Sigmoid colon (tissue), 7 donors: ENCODE data around the gene SAFB. TPM values are rescaled to one million over a fixed set of nuclear protein-coding genes. Genes with fewer than 3 reads are reported as not detected.

Experiments used
- DNase-seq: peaks from one replicate; pipeline ENCODE4 v3.0.0-alpha.2; 2019
- H3K27ac ChIP-seq, 4 donors: fragments of 200-600 bp; sonication (generic); one replicate each; pipeline ENCODE4 v1.5.1; 2016 to 2019; ENCODE audit warnings: mild to moderate bottlenecking in 1 of 4
- H3K27me3 ChIP-seq, 3 donors: fragments of 200-600 bp; sonication (generic); one replicate each; pipeline ENCODE4 v1.5.1; 2019; ENCODE audit warnings: mild to moderate bottlenecking in 1 of 3
- H3K36me3 ChIP-seq, 4 donors: fragments of 200-600 bp; sonication (generic); one replicate each; pipeline ENCODE4 v1.5.1; 2016 to 2019
- H3K4me1 ChIP-seq, 4 donors: fragments of 200-600 bp; sonication (generic); one replicate each; pipeline ENCODE4 v1.5.1; 2017 to 2019
- H3K4me3 ChIP-seq, 4 donors: fragments of 200-600 bp; sonication (generic); one replicate each; pipeline ENCODE4 v1.5.1; 2017 to 2019; ENCODE audit warnings: mild to moderate bottlenecking in 2 of 4, moderate library complexity in 1 of 4
- H3K9me3 ChIP-seq, 4 donors: fragments of 200-600 bp in 3 of 4; sonication (generic) in 3 of 4; one replicate each; pipeline versions ENCODE4 v1.5.1 to v1.6.1; 2013 to 2019
- CTCF ChIP-seq, 4 experiments: fragments of 450-650 bp in 3 of 4; fragments of 200-600 bp in 1 of 4; IDR thresholded peaks; one replicate each; pipeline ENCODE4 v1.5.1; 2016 to 2019; ENCODE audit warnings: antibody characterized with exemption in 4 of 4, mild to moderate bottlenecking in 3 of 4, moderate library complexity in 2 of 4
- EP300 ChIP-seq, 4 donors: sonication (generic); formaldehyde crosslinking; IDR thresholded peaks; one replicate each; pipeline ENCODE4 v1.6.1; 2017; ENCODE audit warnings: antibody characterized with exemption in 4 of 4
- POLR2A ChIP-seq, 2 donors: fragments of 450-650 bp; IDR thresholded peaks; one replicate each; pipeline ENCODE4 v1.6.1; 2016; ENCODE audit warnings: antibody characterized with exemption in 2 of 2, mild to moderate bottlenecking in 2 of 2, moderate library complexity in 2 of 2
- POLR2AphosphoS5 ChIP-seq, 4 donors: sonication (generic); formaldehyde crosslinking; IDR thresholded peaks; one replicate each; pipeline ENCODE4 v1.6.1; 2017; ENCODE audit warnings: antibody characterized with exemption in 4 of 4
- WGBS, 2 donors: extraction: QIAGEN DNeasy Blood & Tissue Kit; methylation state at CpG; one replicate each; pipeline ENCODE4 v1.1.7; 2013; 5-methylcytosine and 5-hydroxymethylcytosine counted together
- intact Hi-C: fragments of 100-400 bp; cut with DNase I; formaldehyde crosslinking; loops from one replicate; pipeline ENCODE4 v1.15.1; 2023
- polyA plus RNA-seq, 3 donors: library from polyadenylated mRNA; stranded (reverse); fragments of 200-250 nt; gene quantifications; one replicate each; pipeline ENCODE4 v1.2.3, GENCODE V29; 2013
- total RNA-seq, 4 donors: library from RNA; depleted of rRNA; stranded (reverse); fragments of >200 nt; gene quantifications; one replicate each; pipeline ENCODE4 v1.1.0, GENCODE V29; 2016
- donor health status: healthy with polysubstance abuse.
- donor health status: Bipolar disorder and iron deficiency.
- donor health status: healthy.

The SAFB gene
- total and polyA plus RNA-seq, 7 donors: 25.7 to 75.9 (median 54.6) TPM

- peaks cover 0 to 16% (median 5%) of the 10 kb centered on the region in 4 donors for H3K36me3 ChIP-seq
- TF ChIP-seq POLR2AphosphoS5 (IDR thresholded peaks at IDR 0.05): no peak
- no peak for TF ChIP-seq POLR2A (IDR thresholded peaks at IDR 0.05)
- no peak for TF ChIP-seq EP300 (IDR thresholded peaks at IDR 0.05)
- no peak for TF ChIP-seq CTCF (IDR thresholded peaks at IDR 0.05)
- H3K27ac ChIP-seq: peak overlapping the region in 1 of 4 donors; percentile 29
- H3K4me3 ChIP-seq: no peak overlapping the region
- H3K4me1 ChIP-seq: peaks cover 0 to 16% (median 6%) of the 10 kb centered on the region in 4 donors
- 95 to 96% methylated on average over 7 of the region's 7 CpGs for WGBS, 2 donors
- H3K9me3 ChIP-seq: no peaks in the 10 kb centered on the region
- intact Hi-C loops: loop anchor here (5.0 to 10.0 kb wide), 2 partner anchors 355 to 532 kb away; no protein-coding TSS in a partner anchor
- no peak for DNase-seq
- H3K27me3 ChIP-seq: no peaks in the 10 kb centered on the region
Observed at GRCh38 chr19:5579697-5580096, 43.2 kb upstream of the SAFB start.

GRCh38 chr19:5580161-5580571 is 42.7 kb upstream of the SAFB start:
- intact Hi-C loops: no loop called here
- Histone ChIP-seq H3K27me3 (no peaks in the 10 kb centered on the region), H3K4me1 (peaks cover 0 to 17% (median 8%) of the 10 kb centered on the region in 4 donors), H3K36me3 (peaks cover 0 to 16% (median 5%) of the 10 kb centered on the region in 4 donors), H3K4me3 (no peak overlapping the region), H3K27ac (peak overlapping the region in 1 of 4 donors; percentile 29), H3K9me3 (no peaks in the 10 kb centered on the region)
- 44 to 48% methylated on average over 12 of the region's 12 CpGs for WGBS, 2 donors
- no peak for DNase-seq
- TF ChIP-seq POLR2A (IDR thresholded peaks at IDR 0.05) (no peak), EP300 (IDR thresholded peaks at IDR 0.05) (no peak), CTCF (IDR thresholded peaks at IDR 0.05) (no peak), POLR2AphosphoS5 (IDR thresholded peaks at IDR 0.05) (no peak)

GRCh38 chr19:5585461-5586299 is 37.2 kb upstream of the SAFB start:
- Histone ChIP-seq H3K4me3 (no peak overlapping the region), H3K27me3 (no peaks in the 10 kb centered on the region), H3K36me3 (peaks cover 34 to 61% (median 42%) of the 10 kb centered on the region in 4 donors), H3K27ac (peak overlapping the region; percentile 56 to 76 (median 66)), H3K4me1 (peaks cover 0 to 19% (median 17%) of the 10 kb centered on the region in 4 donors), H3K9me3 (no peaks in the 10 kb centered on the region)
- DNase-seq: no peak
- WGBS, 2 donors: 48 to 75% methylated on average over 29 of the region's 29 CpGs
- TF ChIP-seq EP300 (IDR thresholded peaks at IDR 0.05) (no peak), POLR2AphosphoS5 (IDR thresholded peaks at IDR 0.05) (peak in 1 of 4 donors; percentile 7)
- intact Hi-C loops: no loop called here

- 80 to 91% methylated on average over 26 of the region's 26 CpGs for WGBS, 2 donors
- no peak for TF ChIP-seq CTCF (IDR thresholded peaks at IDR 0.05)
- TF ChIP-seq POLR2A (IDR thresholded peaks at IDR 0.05): no peak
- TF ChIP-seq POLR2AphosphoS5 (IDR thresholded peaks at IDR 0.05): no peak
- no peak for TF ChIP-seq EP300 (IDR thresholded peaks at IDR 0.05)
- Histone ChIP-seq H3K9me3 (no peaks in the 10 kb centered on the region), H3K4me1 (peaks cover 0 to 19% (median 17%) of the 10 kb centered on the region in 4 donors), H3K27ac (peak overlapping the region; percentile 56 to 76 (median 66)), H3K36me3 (peaks cover 40 to 67% (median 47%) of the 10 kb centered on the region in 4 donors), H3K4me3 (no peak overlapping the region), H3K27me3 (no peaks in the 10 kb centered on the region)
- no peak for DNase-seq
- intact Hi-C loops: no loop called here
Observed at GRCh38 chr19:5586300-5587070, 36.4 kb upstream of the SAFB start.

GRCh38 chr19:5587071-5587455 is 35.8 kb upstream of the SAFB start:
- no peak for DNase-seq
- peaks cover 0 to 19% (median 17%) of the 10 kb centered on the region in 4 donors for H3K4me1 ChIP-seq
- H3K4me3 ChIP-seq: no peak overlapping the region
- TF ChIP-seq POLR2A (IDR thresholded peaks at IDR 0.05): no peak
- TF ChIP-seq CTCF (IDR thresholded peaks at IDR 0.05): no peak
- TF ChIP-seq EP300 (IDR thresholded peaks at IDR 0.05): no peak
- no peak for TF ChIP-seq POLR2AphosphoS5 (IDR thresholded peaks at IDR 0.05)
- no peak overlapping the region for H3K27ac ChIP-seq
- H3K36me3 ChIP-seq: peaks cover 44 to 67% (median 51%) of the 10 kb centered on the region in 4 donors
- WGBS, 2 donors: 93 to 96% methylated on average over 16 of the region's 16 CpGs
- intact Hi-C loops: no loop called here
- no peaks in the 10 kb centered on the region for H3K9me3 ChIP-seq
- no peaks in the 10 kb centered on the region for H3K27me3 ChIP-seq
